Neural cell (in vitro differentiated cells): ENCODE measurements around the gene B3GNT5. TPM values are rescaled to one million over a fixed set of nuclear protein-coding genes. Genes with fewer than 3 reads are reported as not detected.

Source experiments
- H2AFZ ChIP-seq: fragments of 200-600, 300-800 bp; sonication (generic), shearing (Covaris generic); 2 replicates; pipeline ENCODE4 v1.6.0; 2014; ENCODE audit warnings: low read depth, mild to moderate bottlenecking, antibody characterized with exemption, low read length, moderate library complexity
- H3F3A ChIP-seq: fragments of 200-600 bp; shearing (Covaris generic); 2 replicates; pipeline ENCODE4 v1.6.1; 2016; ENCODE audit warnings: mild to moderate bottlenecking, moderate library complexity, mixed read lengths, antibody characterized with exemption, low read length; ENCODE audit not compliant: insufficient read depth, poor library complexity, severe bottlenecking
- H3K27ac ChIP-seq: fragments of 200-600, 300-800 bp; sonication (generic), shearing (Covaris generic); 2 replicates; pipeline ENCODE4 v1.5.1; 2014; ENCODE audit warnings: mild to moderate bottlenecking, low read length, moderate library complexity
- H3K27me3 ChIP-seq: fragments of 300-800, 200-600 bp; sonication (generic), shearing (Covaris generic); 2 replicates; pipeline ENCODE4 v1.6.0; 2014; ENCODE audit warnings: mild to moderate bottlenecking, low read depth, low read length, moderate library complexity; ENCODE audit not compliant: insufficient read depth
- H3K36me3 ChIP-seq: fragments of 300-800, 200-600 bp; sonication (generic), shearing (Covaris generic); 2 replicates; pipeline ENCODE4 v1.5.1; 2014; ENCODE audit warnings: mild to moderate bottlenecking, antibody characterized with exemption, low read length, moderate library complexity; ENCODE audit not compliant: insufficient read depth
- H3K4me2 ChIP-seq: fragments of 300-800, 200-600 bp; sonication (generic), shearing (Covaris generic); 2 replicates; pipeline ENCODE4 v1.6.0; 2014; ENCODE audit warnings: mild to moderate bottlenecking, low read length
- H3K4me3 ChIP-seq: fragments of 300-800, 200-600 bp; sonication (generic), shearing (Covaris generic); 2 replicates; pipeline ENCODE4 v1.5.1; 2014; ENCODE audit warnings: mild to moderate bottlenecking, low read length, moderate library complexity
- H3K79me2 ChIP-seq: fragments of 200-600 bp; shearing (Covaris generic); replicated peaks from 2 replicates; pipeline ENCODE4 v1.6.0; 2014; ENCODE audit warnings: mild to moderate bottlenecking, low read length, moderate library complexity; ENCODE audit not compliant: insufficient read depth
- H3K9ac ChIP-seq: fragments of 300-800, 200-600 bp; sonication (generic), shearing (Covaris generic); 2 replicates; pipeline ENCODE4 v1.6.1; 2016; ENCODE audit warnings: mild to moderate bottlenecking, low read length, mixed read lengths
- H3K9me2 ChIP-seq: fragments of 200-600 bp; shearing (Covaris generic); 2 replicates; pipeline ENCODE4 v1.6.1; 2016; ENCODE audit warnings: mild to moderate bottlenecking, low read length, mixed read lengths; ENCODE audit not compliant: insufficient read depth
- H3K9me3 ChIP-seq: fragments of 200-600, 300-800 bp; sonication (generic), shearing (Covaris generic); 2 replicates; pipeline ENCODE4 v1.6.1; 2016; ENCODE audit warnings: mild to moderate bottlenecking, mixed run types, low read length, moderate library complexity, mixed read lengths
- H4K20me1 ChIP-seq: fragments of 200-600 bp; shearing (Covaris generic); 2 replicates; pipeline ENCODE4 v1.6.1; 2016; ENCODE audit warnings: mild to moderate bottlenecking, mixed run types; ENCODE audit not compliant: insufficient read depth
- CTCF ChIP-seq: fragments of 450-650 bp; IDR thresholded peaks from 2 replicates; pipeline ENCODE4 v1.5.1; 2014; ENCODE audit warnings: antibody characterized with exemption, mild to moderate bottlenecking, moderate library complexity; ENCODE audit not compliant: poor library complexity, severe bottlenecking
- EP300 ChIP-seq: fragments of 450-650 bp; conservative IDR thresholded peaks from 2 replicates; pipeline ENCODE4 v1.6.1; 2014; ENCODE audit warnings: antibody characterized with exemption, mild to moderate bottlenecking, moderate library complexity; ENCODE audit not compliant: poor library complexity, severe bottlenecking
- EZH2 ChIP-seq: fragments of 200-600, 300-800 bp; shearing (Covaris generic), sonication (generic); IDR thresholded peaks from 2 replicates; pipeline ENCODE4 v1.6.1; 2014; ENCODE audit warnings: antibody characterized with exemption, low read length, borderline replicate concordance, mild to moderate bottlenecking; ENCODE audit not compliant: insufficient read depth, poor library complexity, severe bottlenecking
- MXI1 ChIP-seq: fragments of 450-650 bp; conservative IDR thresholded peaks from 2 replicates; pipeline ENCODE4 v1.6.1; 2014; ENCODE audit warnings: antibody characterized with exemption, mild to moderate bottlenecking; ENCODE audit not compliant: poor library complexity, severe bottlenecking
- POLR2AphosphoS5 ChIP-seq: IDR thresholded peaks from 2 replicates; pipeline ENCODE4 v1.6.1; 2012
- RAD21 ChIP-seq: fragments of 450-650 bp; conservative IDR thresholded peaks from 2 replicates; pipeline ENCODE4 v1.6.1; 2014; ENCODE audit warnings: antibody characterized with exemption, mild to moderate bottlenecking, moderate library complexity
- SMC3 ChIP-seq: fragments of 450-650 bp; conservative IDR thresholded peaks from 2 replicates; pipeline ENCODE4 v1.6.1; 2014; ENCODE audit warnings: antibody characterized with exemption, mild to moderate bottlenecking, moderate library complexity; ENCODE audit not compliant: poor library complexity
- TAF1 ChIP-seq: IDR thresholded peaks from 2 replicates; pipeline ENCODE4 v1.6.1; 2012; ENCODE audit warnings: low read depth
- polyA plus RNA-seq: library from polyadenylated mRNA; depleted of rRNA; stranded (reverse); fragments of >200 nt; gene quantifications from 2 replicates; pipeline ENCODE4 v1.2.3, GENCODE V29; 2014
- TF ChIP-seq, protein P1 (sequence below): IDR thresholded peaks from 2 replicates; pipeline ENCODE4 v1.6.1; 2012; ENCODE audit warnings: borderline replicate concordance

Gene B3GNT5
- polyA plus RNA-seq, 1 donor from 2014 or later, result 6.1 TPM

- H3K36me3 ChIP-seq, result no peaks in the 10 kb centered on the region
- no peak overlapping the region for H3K9ac ChIP-seq
- no peaks in the 10 kb centered on the region for H3K9me2 ChIP-seq
- H3K27me3 ChIP-seq, result no peaks in the 10 kb centered on the region
- no peaks in the 10 kb centered on the region for H3F3A ChIP-seq
- no peaks in the 10 kb centered on the region for H3K79me2 ChIP-seq
- no peak overlapping the region for H3K4me3 ChIP-seq
- no peak overlapping the region for H2AFZ ChIP-seq
- no peaks in the 10 kb centered on the region for H4K20me1 ChIP-seq
- H3K27ac ChIP-seq, result no peak overlapping the region
- TF ChIP-seq, protein P1, sequence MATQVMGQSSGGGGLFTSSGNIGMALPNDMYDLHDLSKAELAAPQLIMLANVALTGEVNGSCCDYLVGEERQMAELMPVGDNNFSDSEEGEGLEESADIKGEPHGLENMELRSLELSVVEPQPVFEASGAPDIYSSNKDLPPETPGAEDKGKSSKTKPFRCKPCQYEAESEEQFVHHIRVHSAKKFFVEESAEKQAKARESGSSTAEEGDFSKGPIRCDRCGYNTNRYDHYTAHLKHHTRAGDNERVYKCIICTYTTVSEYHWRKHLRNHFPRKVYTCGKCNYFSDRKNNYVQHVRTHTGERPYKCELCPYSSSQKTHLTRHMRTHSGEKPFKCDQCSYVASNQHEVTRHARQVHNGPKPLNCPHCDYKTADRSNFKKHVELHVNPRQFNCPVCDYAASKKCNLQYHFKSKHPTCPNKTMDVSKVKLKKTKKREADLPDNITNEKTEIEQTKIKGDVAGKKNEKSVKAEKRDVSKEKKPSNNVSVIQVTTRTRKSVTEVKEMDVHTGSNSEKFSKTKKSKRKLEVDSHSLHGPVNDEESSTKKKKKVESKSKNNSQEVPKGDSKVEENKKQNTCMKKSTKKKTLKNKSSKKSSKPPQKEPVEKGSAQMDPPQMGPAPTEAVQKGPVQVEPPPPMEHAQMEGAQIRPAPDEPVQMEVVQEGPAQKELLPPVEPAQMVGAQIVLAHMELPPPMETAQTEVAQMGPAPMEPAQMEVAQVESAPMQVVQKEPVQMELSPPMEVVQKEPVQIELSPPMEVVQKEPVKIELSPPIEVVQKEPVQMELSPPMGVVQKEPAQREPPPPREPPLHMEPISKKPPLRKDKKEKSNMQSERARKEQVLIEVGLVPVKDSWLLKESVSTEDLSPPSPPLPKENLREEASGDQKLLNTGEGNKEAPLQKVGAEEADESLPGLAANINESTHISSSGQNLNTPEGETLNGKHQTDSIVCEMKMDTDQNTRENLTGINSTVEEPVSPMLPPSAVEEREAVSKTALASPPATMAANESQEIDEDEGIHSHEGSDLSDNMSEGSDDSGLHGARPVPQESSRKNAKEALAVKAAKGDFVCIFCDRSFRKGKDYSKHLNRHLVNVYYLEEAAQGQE, result no peak
- TF ChIP-seq EP300, result no peak
- TF ChIP-seq POLR2AphosphoS5, result no peak
- TF ChIP-seq SMC3, result no peak
- TF ChIP-seq MXI1, result no peak
- no peak for TF ChIP-seq EZH2
- no peak overlapping the region for H3K4me2 ChIP-seq
- H3K9me3 ChIP-seq, result no peaks in the 10 kb centered on the region
Measured at GRCh38 chr3:183210341-183210740, 42.7 kb upstream of the B3GNT5 start.

GRCh38 chr3:183210862-183211341, 42.2 kb upstream of the B3GNT5 start:
- Histone ChIP-seq H2AFZ (no peak overlapping the region), H3K4me3 (no peak overlapping the region), H3K27me3 (no peaks in the 10 kb centered on the region), H3K79me2 (no peaks in the 10 kb centered on the region), H4K20me1 (no peaks in the 10 kb centered on the region), H3K9me2 (no peaks in the 10 kb centered on the region), H3K9ac (no peak overlapping the region), H3F3A (no peaks in the 10 kb centered on the region), H3K4me2 (no peak overlapping the region), H3K9me3 (no peaks in the 10 kb centered on the region), H3K36me3 (no peaks in the 10 kb centered on the region), H3K27ac (no peak overlapping the region)
- TF ChIP-seq MXI1 (no peak), TAF1 (no peak), EZH2 (no peak), EP300 (no peak), CTCF (no peak), SMC3 (no peak), POLR2AphosphoS5 (no peak), RAD21 (no peak)
